ENCODE data around the gene MYH7.

The MYH7 gene

GRCh38 chr14:23365732-23366425 is 69.6 kb downstream of the MYH7 start:
- no peak for DNase-seq

- DNase-seq, result peak in 1 of 4 experiments; percentile 9
Observed at GRCh38 chr14:23365036-23365731, 70.3 kb downstream of the MYH7 start, which contains the start of gene EFS. Gene EFS, minus strand, starts transcription at chr14:23365172. Its CDS starts 147 bp downstream, at chr14:23365025.

GRCh38 chr14:23364164-23365035 is 71.1 kb downstream of the MYH7 start:
- no peak for DNase-seq

Measured in suppressor macrophage (primary cell).